ENCODE data around the gene CUX1.

CUX1 gene

GRCh38 chr7:102202556-102202955 is 385.1 kb downstream of the CUX1 start:
- CTCF ChIA-PET: no interaction called here
- no peak overlapping the region for H3K27ac Mint-ChIP-seq
- H3K4me1 Mint-ChIP-seq: no peaks in the 10 kb centered on the region
- no peak for DNase-seq
- H3K27me3 Mint-ChIP-seq: no peaks in the 10 kb centered on the region
- no peaks in the 10 kb centered on the region for H3K36me3 Mint-ChIP-seq
- H3K9me3 Mint-ChIP-seq: no peaks in the 10 kb centered on the region
- H3K4me3 Mint-ChIP-seq: no peak overlapping the region

- no peak overlapping the region for H3K4me3 Mint-ChIP-seq
- H3K27me3 Mint-ChIP-seq: no peaks in the 10 kb centered on the region
- no peaks in the 10 kb centered on the region for H3K4me1 Mint-ChIP-seq
- peak overlapping the region; percentile 47 for H3K27ac Mint-ChIP-seq
- no peaks in the 10 kb centered on the region for H3K9me3 Mint-ChIP-seq
- no peaks in the 10 kb centered on the region for H3K36me3 Mint-ChIP-seq
- CTCF ChIA-PET: no interaction called here
- no peak for DNase-seq
Observed at GRCh38 chr7:102203218-102203617, 385.8 kb downstream of the CUX1 start.

GRCh38 chr7:102204212-102204611 is 386.8 kb downstream of the CUX1 start:
- Mint-ChIP-seq H3K4me3 (no peak overlapping the region), H3K27ac (no peak overlapping the region), H3K4me1 (no peaks in the 10 kb centered on the region), H3K9me3 (no peaks in the 10 kb centered on the region), H3K36me3 (no peaks in the 10 kb centered on the region), H3K27me3 (no peaks in the 10 kb centered on the region)
- CTCF ChIA-PET: no interaction called here
- DNase-seq: no peak

- no peak overlapping the region for H3K4me3 Mint-ChIP-seq
- CTCF ChIA-PET: no interaction called here
- H3K4me1 Mint-ChIP-seq: no peaks in the 10 kb centered on the region
- no peaks in the 10 kb centered on the region for H3K27me3 Mint-ChIP-seq
- H3K27ac Mint-ChIP-seq: no peak overlapping the region
- no peaks in the 10 kb centered on the region for H3K36me3 Mint-ChIP-seq
- H3K9me3 Mint-ChIP-seq: no peaks in the 10 kb centered on the region
- DNase-seq: no peak
Observed at GRCh38 chr7:102205915-102206314, 388.5 kb downstream of the CUX1 start.

GRCh38 chr7:102208826-102209225 is 391.4 kb downstream of the CUX1 start:
- no peaks in the 10 kb centered on the region for H3K4me1 Mint-ChIP-seq

GRCh38 chr7:102210787-102211186 is 393.4 kb downstream of the CUX1 start:
- CTCF ChIA-PET: no interaction called here
- Mint-ChIP-seq H3K4me3 (no peak overlapping the region), H3K36me3 (no peaks in the 10 kb centered on the region), H3K27ac (no peak overlapping the region), H3K9me3 (no peaks in the 10 kb centered on the region), H3K4me1 (no peaks in the 10 kb centered on the region), H3K27me3 (no peaks in the 10 kb centered on the region)
- DNase-seq: no peak

More at GRCh38 chr7:102208826-102209225, 391.4 kb downstream of the CUX1 start:
- Mint-ChIP-seq H3K9me3 (no peaks in the 10 kb centered on the region), H3K27ac (no peak overlapping the region), H3K4me3 (no peak overlapping the region), H3K36me3 (no peaks in the 10 kb centered on the region), H3K27me3 (no peaks in the 10 kb centered on the region)
- CTCF ChIA-PET: no interaction called here
- no peak for DNase-seq

GRCh38 chr7:102211590-102212550 is 394.4 kb downstream of the CUX1 start:
- Mint-ChIP-seq H3K36me3 (no peaks in the 10 kb centered on the region), H3K27ac (no peak overlapping the region), H3K9me3 (no peaks in the 10 kb centered on the region), H3K4me1 (no peaks in the 10 kb centered on the region), H3K27me3 (no peaks in the 10 kb centered on the region), H3K4me3 (no peak overlapping the region)
- no peak for DNase-seq
- CTCF ChIA-PET: no interaction called here

- no peaks in the 10 kb centered on the region for H3K36me3 Mint-ChIP-seq
- no peaks in the 10 kb centered on the region for H3K4me1 Mint-ChIP-seq
- H3K9me3 Mint-ChIP-seq: no peaks in the 10 kb centered on the region
- no peak overlapping the region for H3K27ac Mint-ChIP-seq
- H3K4me3 Mint-ChIP-seq: no peak overlapping the region
- CTCF ChIA-PET: no interaction called here
- no peak for DNase-seq
- H3K27me3 Mint-ChIP-seq: no peaks in the 10 kb centered on the region
Observed at GRCh38 chr7:102214477-102215072, 397.1 kb downstream of the CUX1 start.

GRCh38 chr7:102215256-102215655 is 397.8 kb downstream of the CUX1 start:
- no peaks in the 10 kb centered on the region for H3K27me3 Mint-ChIP-seq
- no peaks in the 10 kb centered on the region for H3K4me1 Mint-ChIP-seq
- no peak overlapping the region for H3K27ac Mint-ChIP-seq
- CTCF ChIA-PET: no interaction called here
- no peaks in the 10 kb centered on the region for H3K9me3 Mint-ChIP-seq
- no peaks in the 10 kb centered on the region for H3K36me3 Mint-ChIP-seq
- H3K4me3 Mint-ChIP-seq: no peak overlapping the region
- DNase-seq: no peak

GRCh38 chr7:102215711-102216110 is 398.3 kb downstream of the CUX1 start:
- Mint-ChIP-seq H3K27me3 (no peaks in the 10 kb centered on the region), H3K4me1 (no peaks in the 10 kb centered on the region), H3K9me3 (no peaks in the 10 kb centered on the region), H3K4me3 (no peak overlapping the region), H3K36me3 (no peaks in the 10 kb centered on the region), H3K27ac (no peak overlapping the region)
- CTCF ChIA-PET: no interaction called here
- DNase-seq: no peak

GRCh38 chr7:102216573-102217314 is 399.3 kb downstream of the CUX1 start:
- Mint-ChIP-seq H3K36me3 (no peaks in the 10 kb centered on the region), H3K9me3 (no peaks in the 10 kb centered on the region), H3K4me3 (no peak overlapping the region), H3K27me3 (no peaks in the 10 kb centered on the region), H3K27ac (no peak overlapping the region), H3K4me1 (no peaks in the 10 kb centered on the region)
- CTCF ChIA-PET: interaction anchor here (0.5 kb wide), 1 partner anchor 14 kb away, joined by 3 read pairs; no protein-coding TSS in a partner anchor
- no peak for DNase-seq

- no peaks in the 10 kb centered on the region for H3K27me3 Mint-ChIP-seq
- H3K4me3 Mint-ChIP-seq: no peak overlapping the region
- H3K4me1 Mint-ChIP-seq: peaks cover 2% of the 10 kb centered on the region
- no peaks in the 10 kb centered on the region for H3K36me3 Mint-ChIP-seq
- CTCF ChIA-PET: interaction anchor here (1.0 kb wide), 1 partner anchor 16 kb away, joined by 3 read pairs; no protein-coding TSS in a partner anchor
- no peak overlapping the region for H3K27ac Mint-ChIP-seq
- DNase-seq: no peak
- no peaks in the 10 kb centered on the region for H3K9me3 Mint-ChIP-seq
Observed at GRCh38 chr7:102220229-102220850, 402.9 kb downstream of the CUX1 start.

GRCh38 chr7:102220960-102221800 is 403.8 kb downstream of the CUX1 start:
- Mint-ChIP-seq H3K9me3 (no peaks in the 10 kb centered on the region), H3K36me3 (no peaks in the 10 kb centered on the region), H3K27ac (no peak overlapping the region), H3K4me3 (no peak overlapping the region), H3K4me1 (peaks cover 2% of the 10 kb centered on the region), H3K27me3 (no peaks in the 10 kb centered on the region)
- CTCF ChIA-PET: interaction anchor here (1.0 kb wide), 1 partner anchor 15 kb away, joined by 3 read pairs; no protein-coding TSS in a partner anchor
- no peak for DNase-seq

Measured in activated naive CD4-positive, alpha-beta T cell treated with anti-CD3 and anti-CD28 coated beads, Interleukin-2, amount 10 ng/mL, durations not matched to agents 7 days and 5 days (primary cell).